GM18870 (cell line): ENCODE measurements around the gene TMEM101.
"Not testable (repeated sequence)": the region's sequence is repeated elsewhere in the genome, so short reads cannot be mapped to it uniquely, and the experiment has no call there.

Source experiments
- ATAC-seq: cut with Tn5 transposase; IDR thresholded peaks from one replicate; pipeline ENCODE4 v1.9.1; 2021; ENCODE audit warnings: moderate library complexity; ENCODE audit not compliant: unreplicated experiment

Gene TMEM101

GRCh38 chr17:44024853-44025252 lies 10.1 kb upstream of the TMEM101 start:
- ATAC-seq, result no peak

GRCh38 chr17:44024271-44024663 lies 9.5 kb upstream of the TMEM101 start:
- no peak for ATAC-seq

DNA sequence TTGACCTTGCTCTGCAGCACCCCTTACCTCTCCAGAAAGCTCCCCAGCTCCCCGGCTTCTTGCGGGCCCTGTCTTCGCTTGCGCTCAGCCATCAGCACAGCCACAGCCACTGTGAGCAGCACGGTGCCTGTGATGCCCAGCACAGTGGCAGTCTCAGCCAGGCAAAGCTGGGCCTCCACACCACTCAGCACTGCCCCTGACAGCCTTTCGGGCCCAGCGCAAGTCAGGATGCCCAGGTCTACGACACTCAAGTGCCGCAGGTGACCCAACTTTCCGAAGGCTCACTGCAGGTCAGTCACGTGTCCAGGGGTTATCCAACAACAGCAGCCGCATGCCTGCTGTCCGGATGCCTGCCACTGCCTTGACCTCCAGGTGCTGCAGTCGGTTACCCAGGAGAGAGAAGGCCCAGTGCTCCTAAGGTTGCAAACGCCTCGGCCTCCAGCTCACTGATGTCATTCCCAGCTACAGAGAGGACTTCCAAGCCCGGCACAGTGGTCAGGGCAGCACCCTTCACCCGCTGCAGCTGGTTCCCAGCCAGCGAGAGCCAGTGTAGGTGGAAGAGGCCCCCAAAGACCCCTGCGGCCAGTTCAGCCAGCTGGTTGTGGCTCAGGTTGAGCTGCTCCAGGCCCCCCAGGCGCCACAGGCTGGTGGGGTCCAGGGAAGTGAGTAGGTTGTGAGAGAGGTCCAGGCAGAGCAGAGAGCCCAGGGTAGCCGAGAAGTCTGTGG lies 8.9 kb upstream of the TMEM101 start:
- ATAC-seq, result no peak

- ATAC-seq, result no peak
Measured at GRCh38 chr17:44022246-44022645, 7.5 kb upstream of the TMEM101 start.

- not testable (repeated sequence) for ATAC-seq
Measured at GRCh38 chr17:44021227-44021626, 6.5 kb upstream of the TMEM101 start.

- ATAC-seq, result no peak
Measured at GRCh38 chr17:44014133-44014436, 678 bp downstream of the TMEM101 start.

DNA sequence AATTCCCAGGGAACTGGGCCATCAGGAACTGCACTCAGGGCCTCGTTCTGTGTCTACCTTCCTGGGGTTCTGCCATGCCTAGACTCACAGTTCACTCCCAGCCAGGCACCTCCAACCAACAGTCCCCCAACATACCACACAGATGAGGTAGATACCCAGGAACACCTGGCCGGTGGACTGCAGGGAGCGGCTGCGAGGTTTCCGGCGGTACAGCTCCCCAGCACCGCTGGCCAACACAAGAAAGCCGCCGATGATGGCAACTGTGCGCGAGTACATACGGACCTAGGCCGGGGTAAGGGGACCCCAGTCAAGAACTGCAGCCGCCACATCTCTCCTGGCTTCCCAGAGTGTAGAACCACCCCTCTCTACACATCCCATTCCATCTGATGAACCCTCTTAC lies 1.9 kb downstream of the TMEM101 start:
- ATAC-seq, result no peak

DNA sequence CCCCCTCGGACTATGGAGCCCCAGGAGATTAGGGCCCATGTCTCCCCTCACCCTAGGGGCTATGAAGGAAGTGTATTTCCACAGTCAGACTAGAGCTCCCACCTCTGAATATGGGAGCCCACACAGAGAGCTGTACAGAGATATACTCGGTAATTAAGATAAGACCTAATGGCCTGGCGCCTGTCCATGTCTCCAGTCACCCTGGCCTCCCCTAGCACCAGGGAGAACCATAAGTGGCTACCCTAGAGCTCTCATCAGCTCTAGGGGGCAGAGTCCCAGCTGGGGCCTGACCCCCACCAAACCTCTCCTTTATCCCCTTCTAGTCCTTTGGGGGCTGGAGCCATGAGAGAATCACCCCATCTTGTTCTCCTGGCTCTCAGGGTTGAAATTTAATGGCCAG lies 2.4 kb downstream of the TMEM101 start:
- no peak for ATAC-seq

DNA sequence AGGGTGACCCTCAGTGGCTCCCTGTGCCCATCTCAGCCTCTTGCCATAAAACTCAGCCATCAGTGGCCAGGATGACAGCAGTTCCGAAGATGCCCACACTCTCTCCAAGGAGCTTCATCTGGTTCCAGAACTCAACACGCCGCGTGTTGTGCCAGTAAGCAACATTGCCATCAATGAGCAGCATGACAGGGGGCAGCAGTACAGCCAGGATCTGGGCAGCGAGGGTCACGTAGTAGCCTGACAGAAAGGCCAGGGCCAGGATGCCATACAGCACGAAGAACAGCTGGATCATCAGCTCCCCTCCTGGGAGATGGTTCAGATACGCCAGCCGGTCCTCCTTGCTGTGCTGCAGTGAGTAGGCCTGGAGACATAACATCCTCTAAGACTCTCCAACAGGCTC lies 2.9 kb downstream of the TMEM101 start:
- ATAC-seq, result no peak

- no peak for ATAC-seq
Measured at GRCh38 chr17:44010966-44011647, 3.7 kb downstream of the TMEM101 start.

DNA sequence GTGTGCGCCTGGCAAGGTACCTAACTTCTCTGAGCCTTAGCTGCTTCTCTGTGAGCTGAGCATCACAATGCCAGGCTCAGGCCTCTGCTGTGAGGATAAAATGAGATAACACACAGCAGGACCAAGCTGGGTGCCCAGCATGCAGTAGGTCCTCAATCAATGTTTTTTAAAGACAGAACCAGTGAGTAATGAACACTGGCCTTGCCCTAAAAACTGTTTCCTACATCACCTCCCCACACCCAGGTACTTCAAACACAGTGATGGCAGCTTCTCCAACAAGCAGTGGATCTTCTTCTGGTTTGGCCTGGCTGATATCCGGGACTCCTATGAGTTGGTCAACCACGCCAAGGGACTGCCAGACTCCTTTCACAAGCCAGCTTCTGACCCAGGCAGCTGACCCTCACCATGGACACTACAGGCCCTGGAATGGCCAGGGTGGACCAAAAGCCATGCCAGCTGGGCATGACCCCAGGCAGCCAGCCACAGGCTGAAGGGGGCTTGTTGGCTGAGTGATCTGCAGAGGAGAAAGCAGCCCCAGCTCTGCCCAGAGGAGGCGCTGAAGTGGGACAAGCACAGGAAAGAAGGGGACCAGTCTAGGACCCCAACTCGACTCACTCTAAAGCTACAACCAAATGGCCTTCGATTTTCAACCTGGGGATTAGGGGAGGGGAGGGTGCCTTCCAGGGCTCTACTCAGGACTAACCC lies 6.4 kb downstream of the TMEM101 start:
- no peak for ATAC-seq

DNA sequence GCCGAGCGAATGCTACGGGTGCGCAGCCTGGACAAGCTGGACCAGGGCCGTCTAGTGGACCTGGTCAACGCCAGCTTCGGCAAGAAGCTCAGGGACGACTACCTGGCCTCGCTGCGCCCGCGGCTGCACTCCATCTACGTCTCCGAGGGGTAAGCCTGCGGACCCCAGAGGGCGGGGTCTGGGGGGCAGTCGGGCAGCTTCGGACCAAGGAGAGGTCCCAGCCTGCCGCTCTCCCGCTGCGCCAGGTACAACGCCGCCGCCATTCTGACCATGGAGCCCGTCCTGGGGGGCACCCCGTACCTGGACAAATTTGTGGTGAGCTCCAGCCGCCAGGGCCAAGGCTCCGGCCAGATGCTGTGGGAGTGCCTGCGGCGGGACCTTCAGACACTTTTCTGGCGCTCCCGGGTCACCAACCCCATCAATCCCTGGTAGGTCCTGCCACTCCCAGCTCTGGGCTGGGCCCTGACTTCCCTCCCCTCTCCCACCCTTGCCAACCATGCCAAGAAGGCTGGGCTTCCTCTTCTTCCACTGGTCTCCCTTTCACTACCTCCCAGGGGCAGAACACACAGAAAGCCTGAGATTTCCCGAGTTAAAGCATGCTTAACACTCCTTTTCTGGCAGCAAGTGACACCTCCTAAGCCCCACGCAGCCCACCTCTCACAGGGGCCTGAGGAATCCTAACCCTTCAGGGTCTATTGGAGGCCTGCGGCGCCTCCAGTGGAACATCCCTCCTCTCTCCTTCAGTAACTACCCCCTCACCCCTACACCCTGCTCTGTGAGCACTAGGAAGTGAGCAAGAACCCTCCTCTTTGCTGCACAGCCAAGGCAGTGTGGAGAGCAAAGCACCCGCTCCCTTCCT lies 7.2 kb downstream of the TMEM101 start:
- no peak for ATAC-seq

DNA sequence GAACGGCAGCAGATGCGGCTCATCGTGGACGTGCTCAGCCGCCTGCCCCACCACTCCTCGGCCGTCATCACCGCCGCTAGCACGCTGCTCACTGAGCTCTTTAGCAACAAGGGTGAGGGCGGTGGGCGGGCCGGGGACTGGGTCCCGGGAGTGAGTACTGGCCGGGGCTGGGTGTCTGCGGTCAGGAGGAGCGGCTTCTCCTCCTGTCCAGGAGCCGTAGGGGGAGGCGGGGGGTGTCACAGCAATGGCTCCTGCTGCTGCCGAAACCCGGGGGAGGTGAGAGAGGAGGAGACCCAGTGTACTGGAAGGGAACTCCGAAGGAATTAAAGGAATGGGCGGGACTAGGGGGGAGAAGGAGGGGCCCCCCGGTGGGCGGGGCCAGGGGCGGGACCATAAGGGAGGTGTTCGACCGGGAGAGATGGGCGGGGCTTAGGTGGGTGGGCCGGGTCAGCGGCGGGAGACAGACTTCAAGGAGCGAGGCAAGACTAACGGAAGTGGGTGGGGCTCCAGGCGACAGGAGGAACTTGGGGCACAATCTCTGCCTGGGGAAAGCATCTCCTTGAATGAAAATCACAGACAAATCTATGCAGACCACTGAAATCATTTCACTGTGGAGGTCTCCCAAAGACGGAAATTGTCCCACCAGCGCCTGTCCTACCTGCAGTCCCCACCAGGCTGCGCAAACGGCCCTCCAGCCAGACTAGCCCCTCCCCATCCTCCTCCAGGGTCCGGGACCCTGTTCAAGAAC lies 8.0 kb downstream of the TMEM101 start:
- no peak for ATAC-seq

DNA sequence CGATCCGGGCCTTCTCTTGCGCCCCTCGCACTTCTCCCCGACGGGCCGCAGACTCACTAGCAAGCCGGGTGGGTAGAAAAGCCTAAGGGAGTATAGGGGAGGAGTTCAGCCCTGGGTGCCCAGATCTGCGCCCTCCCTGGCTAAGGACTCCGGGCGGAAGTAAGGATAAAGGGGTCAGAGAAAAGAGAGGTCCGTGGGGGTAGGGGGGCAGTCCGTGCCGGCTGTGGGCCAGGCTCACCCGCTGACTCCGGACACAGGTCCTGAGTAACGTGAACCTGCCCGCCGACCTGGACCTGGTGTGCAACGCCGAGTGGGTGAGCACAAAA lies 8.5 kb downstream of the TMEM101 start:
- no peak for ATAC-seq

- ATAC-seq, result no peak
Measured at GRCh38 chr17:44005527-44006271, 9.1 kb downstream of the TMEM101 start.

- ATAC-seq, result no peak
Measured at GRCh38 chr17:44004761-44005526, 9.8 kb downstream of the TMEM101 start.

DNA sequence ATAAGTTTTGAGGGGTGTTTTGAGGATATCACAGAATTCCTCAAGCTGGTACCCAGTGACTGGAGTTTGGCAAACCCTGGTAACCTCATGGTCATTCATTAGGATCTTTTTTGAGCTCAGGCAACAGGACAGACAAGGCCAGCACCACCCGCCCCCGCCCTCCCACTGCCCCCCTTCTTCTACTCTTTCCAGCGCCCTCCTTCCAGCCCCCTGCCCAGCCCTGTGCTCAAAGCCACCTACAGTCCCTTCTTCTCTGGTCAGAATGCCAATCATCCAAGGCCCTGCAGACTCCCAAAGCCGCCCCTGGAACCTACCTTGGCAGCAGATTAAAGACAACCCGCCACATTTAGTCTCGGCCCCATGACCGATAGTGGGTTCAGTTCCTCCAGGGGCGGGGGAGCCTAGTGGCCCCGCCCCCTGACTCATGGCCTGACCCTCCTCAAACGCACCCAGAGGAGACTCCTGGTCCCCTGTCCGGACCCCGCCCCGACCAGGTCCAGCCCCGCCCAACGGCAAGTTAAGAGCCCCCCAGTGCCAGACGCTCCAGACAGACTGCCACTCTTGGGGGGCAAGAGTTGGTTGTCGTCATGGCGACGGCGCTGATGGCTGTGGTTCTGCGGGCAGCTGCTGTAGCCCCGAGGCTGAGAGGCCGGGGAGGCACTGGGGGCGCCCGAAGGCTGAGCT lies 10.5 kb downstream of the TMEM101 start, which contains the start of gene NAGS:
TSS of gene NAGS (plus strand) at position 546 of the 684 bp plus-strand sequence. CDS start at position 588, 42 bp downstream.
- no peak for ATAC-seq

- ATAC-seq, result no peak
Measured at GRCh38 chr17:44002141-44002848, 12.5 kb downstream of the TMEM101 start.
